ENCODE results near the gene KLHL26.

Gene KLHL26

GRCh38 chr19:18708452-18709231, 71.8 kb downstream of the KLHL26 start:
- H3K4me2 ChIP-seq (ENCODE audit: insufficient read depth, low read length, poor library complexity, severe bottlenecking), result no peak overlapping the region
- no peak overlapping the region for H3K27ac ChIP-seq (replicated peaks; ENCODE audit: low read length)
- H2BK5ac ChIP-seq (ENCODE audit: low read length), result peak overlapping the region; percentile 19
- peak overlapping the region; percentile 60 for H3K23ac ChIP-seq (ENCODE audit: low read depth, low read length, poor library complexity)
- peak overlapping the region; percentile 19 for H2BK120ac ChIP-seq (ENCODE audit: low read depth, low read length)
- no CpG with 5 or more reads among the region's 25 CpGs for WGBS, 2 donors (ENCODE audit: extremely low coverage in 2 of 2, insufficient read length in 2 of 2, insufficient replicate concordance in 1 of 2)
- H2AK5ac ChIP-seq (ENCODE audit: low read depth, low read length), result no peak overlapping the region
- no peaks in the 10 kb centered on the region for H3K27me3 ChIP-seq (ENCODE audit: control insufficient read depth in 3 of 3, insufficient read depth in 3 of 3, low read depth in 1 of 3, low read length in 3 of 3)
- DNase-seq (ENCODE audit: low spot score), result no peak
- no peak overlapping the region for H3K4me3 ChIP-seq (ENCODE audit: low read length in 2 of 2)
- peaks cover 6% of the 10 kb centered on the region for H3K79me1 ChIP-seq (ENCODE audit: low read depth, low read length)
- H2BK12ac ChIP-seq (ENCODE audit: low read length), result no peak overlapping the region
- no peak overlapping the region for H2BK15ac ChIP-seq (ENCODE audit: low read length)
- no peak overlapping the region for H4K91ac ChIP-seq (ENCODE audit: low read depth, low read length, poor library complexity)
- no peak overlapping the region for H2AFZ ChIP-seq (ENCODE audit: low read length)
- H3K4me1 ChIP-seq (ENCODE audit: control insufficient read depth in 2 of 2, insufficient read depth in 1 of 2, low read depth in 1 of 2, low read length in 2 of 2), result peaks cover 0 to 2% of the 10 kb centered on the region in 2 donors
- H3K4ac ChIP-seq (ENCODE audit: low read length), result no peak overlapping the region
- peak overlapping the region; percentile 11 for H3K14ac ChIP-seq (ENCODE audit: low read length)
- H3K18ac ChIP-seq (ENCODE audit: low read length), result peak overlapping the region; percentile 40
- H3K9me3 ChIP-seq (replicated peaks in 1 of 2; ENCODE audit: control insufficient read depth in 2 of 2, insufficient read depth in 1 of 2, low read depth in 1 of 2, low read length in 2 of 2), result no peaks in the 10 kb centered on the region
- H3K9ac ChIP-seq (ENCODE audit: low read depth, low read length, poor library complexity), result no peak overlapping the region
- H4K8ac ChIP-seq (ENCODE audit: low read depth, low read length), result no peak overlapping the region
- H3K36me3 ChIP-seq (replicated peaks in 1 of 2; ENCODE audit: control insufficient read depth in 2 of 2, insufficient read depth in 2 of 2, low read length in 2 of 2), result peaks cover 2 to 3% of the 10 kb centered on the region in 2 donors

- Histone ChIP-seq H3K79me1 (ENCODE audit: low read depth, low read length) (peaks cover 8% of the 10 kb centered on the region), H2BK12ac (ENCODE audit: low read length) (no peak overlapping the region), H2BK120ac (ENCODE audit: low read depth, low read length) (no peak overlapping the region), H3K27ac (replicated peaks; ENCODE audit: low read length) (no peak overlapping the region), H2BK5ac (ENCODE audit: low read length) (no peak overlapping the region), H3K9me3 (replicated peaks in 1 of 2; ENCODE audit: control insufficient read depth in 2 of 2, insufficient read depth in 1 of 2, low read depth in 1 of 2, low read length in 2 of 2) (peaks cover 0 to 3% of the 10 kb centered on the region in 2 donors), H3K4ac (ENCODE audit: low read length) (no peak overlapping the region), H3K36me3 (replicated peaks in 1 of 2; ENCODE audit: control insufficient read depth in 2 of 2, insufficient read depth in 2 of 2, low read length in 2 of 2) (peaks cover 3 to 6% of the 10 kb centered on the region in 2 donors), H3K4me2 (ENCODE audit: insufficient read depth, low read length, poor library complexity, severe bottlenecking) (no peak overlapping the region), H3K27me3 (ENCODE audit: control insufficient read depth in 3 of 3, insufficient read depth in 3 of 3, low read depth in 1 of 3, low read length in 3 of 3) (no peaks in the 10 kb centered on the region), H3K18ac (ENCODE audit: low read length) (no peak overlapping the region), H3K14ac (ENCODE audit: low read length) (no peak overlapping the region), H3K9ac (ENCODE audit: low read depth, low read length, poor library complexity) (no peak overlapping the region), H4K91ac (ENCODE audit: low read depth, low read length, poor library complexity) (no peak overlapping the region), H3K4me3 (ENCODE audit: low read length in 2 of 2) (peak overlapping the region in 1 of 2 donors; percentile 4), H2BK15ac (ENCODE audit: low read length) (no peak overlapping the region), H3K4me1 (ENCODE audit: control insufficient read depth in 2 of 2, insufficient read depth in 1 of 2, low read depth in 1 of 2, low read length in 2 of 2) (peaks cover 0 to 2% of the 10 kb centered on the region in 2 donors), H4K8ac (ENCODE audit: low read depth, low read length) (no peak overlapping the region), H2AFZ (ENCODE audit: low read length) (no peak overlapping the region), H3K23ac (ENCODE audit: low read depth, low read length, poor library complexity) (peak overlapping the region; percentile 68), H2AK5ac (ENCODE audit: low read depth, low read length) (peak overlapping the region; percentile 53)
- DNase-seq (ENCODE audit: low spot score), result no peak
- WGBS, 2 donors (ENCODE audit: extremely low coverage in 2 of 2, insufficient read length in 2 of 2, insufficient replicate concordance in 1 of 2), result no CpG with 5 or more reads among the region's 10 CpGs
These were observed 72.7 kb downstream of the KLHL26 start for GRCh38 chr19:18709546-18709945.

- H3K23ac ChIP-seq (ENCODE audit: low read depth, low read length, poor library complexity), result no peak overlapping the region
- no peak overlapping the region for H3K27ac ChIP-seq (replicated peaks; ENCODE audit: low read length)
- H3K4me3 ChIP-seq (ENCODE audit: low read length in 2 of 2), result no peak overlapping the region
These were observed 73.4 kb downstream of the KLHL26 start for GRCh38 chr19:18710186-18710585.

GRCh38 chr19:18710996-18711751, 74.3 kb downstream of the KLHL26 start:
- peaks cover 0 to 2% of the 10 kb centered on the region in 2 donors for H3K4me1 ChIP-seq (ENCODE audit: control insufficient read depth in 2 of 2, insufficient read depth in 1 of 2, low read depth in 1 of 2, low read length in 2 of 2)
- peaks cover 3 to 6% of the 10 kb centered on the region in 2 donors for H3K36me3 ChIP-seq (replicated peaks in 1 of 2; ENCODE audit: control insufficient read depth in 2 of 2, insufficient read depth in 2 of 2, low read length in 2 of 2)
- no peak overlapping the region for H3K14ac ChIP-seq (ENCODE audit: low read length)
- H2AFZ ChIP-seq (ENCODE audit: low read length), result no peak overlapping the region
- H3K23ac ChIP-seq (ENCODE audit: low read depth, low read length, poor library complexity), result peak overlapping the region; percentile 55
- no peaks in the 10 kb centered on the region for H3K27me3 ChIP-seq (ENCODE audit: control insufficient read depth in 3 of 3, insufficient read depth in 3 of 3, low read depth in 1 of 3, low read length in 3 of 3)
- H2BK15ac ChIP-seq (ENCODE audit: low read length), result no peak overlapping the region
- peaks cover 0 to 3% of the 10 kb centered on the region in 2 donors for H3K9me3 ChIP-seq (replicated peaks in 1 of 2; ENCODE audit: control insufficient read depth in 2 of 2, insufficient read depth in 1 of 2, low read depth in 1 of 2, low read length in 2 of 2)
- H4K8ac ChIP-seq (ENCODE audit: low read depth, low read length), result no peak overlapping the region
- H2BK120ac ChIP-seq (ENCODE audit: low read depth, low read length), result no peak overlapping the region
- H3K4me3 ChIP-seq (ENCODE audit: low read length in 2 of 2), result no peak overlapping the region
- DNase-seq (ENCODE audit: low spot score), result no peak
- no peak overlapping the region for H3K9ac ChIP-seq (ENCODE audit: low read depth, low read length, poor library complexity)
- H4K91ac ChIP-seq (ENCODE audit: low read depth, low read length, poor library complexity), result no peak overlapping the region
- peak overlapping the region; percentile 75 for H2AK5ac ChIP-seq (ENCODE audit: low read depth, low read length)
- WGBS, 2 donors (ENCODE audit: extremely low coverage in 2 of 2, insufficient read length in 2 of 2, insufficient replicate concordance in 1 of 2), result no CpG with 5 or more reads among the region's 28 CpGs
- no peak overlapping the region for H3K4ac ChIP-seq (ENCODE audit: low read length)
- H2BK12ac ChIP-seq (ENCODE audit: low read length), result no peak overlapping the region
- peak overlapping the region; percentile 57 for H3K18ac ChIP-seq (ENCODE audit: low read length)
- peaks cover 17% of the 10 kb centered on the region for H3K79me1 ChIP-seq (ENCODE audit: low read depth, low read length)
- H2BK5ac ChIP-seq (ENCODE audit: low read length), result no peak overlapping the region
- no peak overlapping the region for H3K4me2 ChIP-seq (ENCODE audit: insufficient read depth, low read length, poor library complexity, severe bottlenecking)
- no peak overlapping the region for H3K27ac ChIP-seq (replicated peaks; ENCODE audit: low read length)

More at GRCh38 chr19:18710186-18710585, 73.4 kb downstream of the KLHL26 start:
- Histone ChIP-seq H3K36me3 (replicated peaks in 1 of 2; ENCODE audit: control insufficient read depth in 2 of 2, insufficient read depth in 2 of 2, low read length in 2 of 2) (peaks cover 3 to 6% of the 10 kb centered on the region in 2 donors), H3K27me3 (ENCODE audit: control insufficient read depth in 3 of 3, insufficient read depth in 3 of 3, low read depth in 1 of 3, low read length in 3 of 3) (no peaks in the 10 kb centered on the region), H4K91ac (ENCODE audit: low read depth, low read length, poor library complexity) (no peak overlapping the region), H2BK5ac (ENCODE audit: low read length) (no peak overlapping the region), H3K4me1 (ENCODE audit: control insufficient read depth in 2 of 2, insufficient read depth in 1 of 2, low read depth in 1 of 2, low read length in 2 of 2) (peaks cover 0 to 2% of the 10 kb centered on the region in 2 donors), H3K9ac (ENCODE audit: low read depth, low read length, poor library complexity) (no peak overlapping the region), H3K18ac (ENCODE audit: low read length) (no peak overlapping the region), H3K14ac (ENCODE audit: low read length) (no peak overlapping the region), H2BK15ac (ENCODE audit: low read length) (no peak overlapping the region), H4K8ac (ENCODE audit: low read depth, low read length) (no peak overlapping the region), H2BK120ac (ENCODE audit: low read depth, low read length) (no peak overlapping the region), H2AK5ac (ENCODE audit: low read depth, low read length) (no peak overlapping the region), H3K4ac (ENCODE audit: low read length) (no peak overlapping the region), H2AFZ (ENCODE audit: low read length) (no peak overlapping the region), H3K9me3 (replicated peaks in 1 of 2; ENCODE audit: control insufficient read depth in 2 of 2, insufficient read depth in 1 of 2, low read depth in 1 of 2, low read length in 2 of 2) (peaks cover 0 to 3% of the 10 kb centered on the region in 2 donors), H3K79me1 (ENCODE audit: low read depth, low read length) (peaks cover 10% of the 10 kb centered on the region), H2BK12ac (ENCODE audit: low read length) (no peak overlapping the region), H3K4me2 (ENCODE audit: insufficient read depth, low read length, poor library complexity, severe bottlenecking) (no peak overlapping the region)
- no CpG with 5 or more reads among the region's 11 CpGs for WGBS, 2 donors (ENCODE audit: extremely low coverage in 2 of 2, insufficient read length in 2 of 2, insufficient replicate concordance in 1 of 2)
- DNase-seq (ENCODE audit: low spot score), result no peak

Data from neuronal stem cell (in vitro differentiated cells).